ENCODE results near the gene UBTD2. TPM values are rescaled to one million over a fixed set of nuclear protein-coding genes. Genes with fewer than 3 reads are reported as not detected.

The UBTD2 gene
- total and polyA plus RNA-seq, 10 donors: 4.9 to 13.9 (median 8.4) TPM

DNA sequence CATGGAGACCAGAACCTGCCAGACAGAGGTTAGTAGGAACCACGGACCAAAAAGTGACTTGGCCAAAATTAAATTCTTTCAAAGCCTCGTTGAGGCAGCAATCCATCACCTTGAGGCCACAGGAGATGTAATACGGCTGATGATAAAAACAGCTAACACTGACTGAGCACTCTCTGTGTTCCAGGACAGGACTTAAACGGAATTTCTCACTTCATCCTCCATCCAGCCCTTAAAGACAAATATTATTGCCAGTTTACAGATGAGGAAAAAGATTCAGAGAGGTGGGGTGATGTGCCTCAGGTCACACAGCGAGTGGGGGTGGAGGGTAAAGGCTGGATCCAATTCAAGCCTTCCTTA is 120.6 kb downstream of the UBTD2 start:
- TF ChIP-seq, protein P1, sequence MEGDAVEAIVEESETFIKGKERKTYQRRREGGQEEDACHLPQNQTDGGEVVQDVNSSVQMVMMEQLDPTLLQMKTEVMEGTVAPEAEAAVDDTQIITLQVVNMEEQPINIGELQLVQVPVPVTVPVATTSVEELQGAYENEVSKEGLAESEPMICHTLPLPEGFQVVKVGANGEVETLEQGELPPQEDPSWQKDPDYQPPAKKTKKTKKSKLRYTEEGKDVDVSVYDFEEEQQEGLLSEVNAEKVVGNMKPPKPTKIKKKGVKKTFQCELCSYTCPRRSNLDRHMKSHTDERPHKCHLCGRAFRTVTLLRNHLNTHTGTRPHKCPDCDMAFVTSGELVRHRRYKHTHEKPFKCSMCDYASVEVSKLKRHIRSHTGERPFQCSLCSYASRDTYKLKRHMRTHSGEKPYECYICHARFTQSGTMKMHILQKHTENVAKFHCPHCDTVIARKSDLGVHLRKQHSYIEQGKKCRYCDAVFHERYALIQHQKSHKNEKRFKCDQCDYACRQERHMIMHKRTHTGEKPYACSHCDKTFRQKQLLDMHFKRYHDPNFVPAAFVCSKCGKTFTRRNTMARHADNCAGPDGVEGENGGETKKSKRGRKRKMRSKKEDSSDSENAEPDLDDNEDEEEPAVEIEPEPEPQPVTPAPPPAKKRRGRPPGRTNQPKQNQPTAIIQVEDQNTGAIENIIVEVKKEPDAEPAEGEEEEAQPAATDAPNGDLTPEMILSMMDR (IDR thresholded peaks at IDR 0.05 in 8 of 11, conservative IDR thresholded peaks at IDR 0.05 in 3 of 11): no peak
- intact Hi-C loops (cut with DNase I; ENCODE audit: low total_unique reads): no loop called here
- WGBS, 5 donors: 63 to 76% (median 71%) methylated on average over 5 of the region's 5 CpGs
- Histone ChIP-seq H3K27me3 (replicated peaks in 1 of 7) (peaks cover 0 to 38% (median 0%) of the 10 kb centered on the region in 7 donors), H3K4me1 (peaks cover 23 to 100% (median 89%) of the 10 kb centered on the region in 6 donors), H3K9me3 (no peaks in the 10 kb centered on the region), H3K36me3 (peaks cover 0 to 50% (median 2%) of the 10 kb centered on the region in 6 donors), H3K4me3 (no peak overlapping the region), H3K27ac (peak overlapping the region in 2 of 8 donors; percentile 2 to 39)
- DNase-seq: no peak

DNA sequence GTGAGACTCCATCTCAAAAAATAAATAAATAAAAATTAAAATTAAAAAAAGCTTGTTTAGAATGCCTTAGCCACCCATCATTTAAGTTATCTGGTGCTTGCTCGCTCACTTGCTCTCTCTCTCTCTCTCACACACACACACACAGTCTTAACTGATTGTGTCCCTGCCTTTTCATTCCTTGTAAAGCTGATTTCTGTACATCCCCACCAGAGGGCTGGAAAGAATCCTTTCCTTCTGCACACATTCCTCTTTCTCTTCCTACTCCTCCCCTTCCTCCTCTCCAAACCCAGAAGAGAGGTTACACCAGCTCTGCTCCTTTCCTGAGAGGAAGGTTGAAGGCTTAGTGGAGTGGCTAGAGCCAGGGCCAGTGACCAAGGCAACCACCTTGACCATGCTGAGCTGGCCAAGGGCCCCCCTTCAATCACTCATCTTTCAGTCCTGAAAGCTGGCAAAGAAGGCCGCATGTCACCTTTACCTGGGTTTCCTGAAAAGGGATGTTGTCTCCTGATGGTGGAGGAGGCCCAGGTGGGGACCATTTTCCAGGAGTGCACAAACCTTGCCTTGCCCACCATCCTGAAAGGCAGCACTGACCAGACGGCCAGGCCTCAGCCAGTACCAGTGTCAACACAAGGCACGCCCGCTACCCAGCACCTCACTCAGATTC is 121.1 kb downstream of the UBTD2 start:
- H3K9me3 ChIP-seq: no peaks in the 10 kb centered on the region
- H3K4me3 ChIP-seq: no peak overlapping the region
- WGBS, 5 donors: 75 to 92% (median 86%) methylated on average over 2 to 5 of the region's 5 CpGs
- peaks cover 0 to 38% (median 0%) of the 10 kb centered on the region in 7 donors for H3K27me3 ChIP-seq (replicated peaks in 1 of 7)
- intact Hi-C loops (cut with DNase I; ENCODE audit: low total_unique reads): no loop called here
- H3K36me3 ChIP-seq: peaks cover 0 to 53% (median 2%) of the 10 kb centered on the region in 6 donors
- H3K27ac ChIP-seq: peak overlapping the region in 2 of 8 donors; percentile 2 to 39
- TF ChIP-seq POLR2A (IDR thresholded peaks at IDR 0.05) (no peak), POLR2AphosphoS5 (IDR thresholded peaks at IDR 0.05) (no peak)
- TF ChIP-seq, protein P1 (IDR thresholded peaks at IDR 0.05 in 8 of 11, conservative IDR thresholded peaks at IDR 0.05 in 3 of 11): no peak
- H3K4me1 ChIP-seq: peaks cover 23 to 100% (median 88%) of the 10 kb centered on the region in 6 donors
- no peak for DNase-seq

DNA sequence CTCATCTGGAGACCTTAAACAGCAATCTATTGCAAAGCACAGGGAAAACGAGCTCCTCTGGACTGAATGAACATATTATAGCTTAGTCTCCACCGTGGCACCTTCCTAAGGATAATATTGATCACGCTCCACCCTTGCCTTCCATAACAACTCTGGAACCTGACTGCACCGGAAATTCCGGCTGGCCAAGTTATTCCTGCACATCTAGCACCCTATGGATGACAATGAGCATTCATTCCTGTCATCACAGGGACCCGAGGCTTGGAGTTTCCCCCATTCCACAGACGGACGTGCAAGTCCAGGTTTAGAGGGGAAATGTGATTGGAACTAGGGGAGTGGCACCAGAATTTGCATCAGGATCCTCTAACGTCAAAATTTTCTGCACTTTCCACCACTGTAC is 123.1 kb downstream of the UBTD2 start:
- WGBS, 5 donors: 82 to 93% (median 84%) methylated on average over 9 of the region's 9 CpGs

More for the DNA sequence above, 123.1 kb downstream of the UBTD2 start:
- H3K4me3 ChIP-seq: no peak overlapping the region
- peaks cover 29 to 100% (median 93%) of the 10 kb centered on the region in 6 donors for H3K4me1 ChIP-seq
- H3K9me3 ChIP-seq: no peaks in the 10 kb centered on the region
- TF ChIP-seq POLR2A (IDR thresholded peaks at IDR 0.05) (no peak), POLR2AphosphoS5 (IDR thresholded peaks at IDR 0.05) (no peak)
- TF ChIP-seq, protein P1 (IDR thresholded peaks at IDR 0.05 in 8 of 11, conservative IDR thresholded peaks at IDR 0.05 in 3 of 11): no peak
- intact Hi-C loops (cut with DNase I; ENCODE audit: low total_unique reads): no loop called here
- H3K27ac ChIP-seq: peak overlapping the region in 3 of 8 donors; percentile 19 to 41 (median 35)
- DNase-seq: no peak
- peaks cover 0 to 58% (median 14%) of the 10 kb centered on the region in 6 donors for H3K36me3 ChIP-seq
- peaks cover 0 to 38% (median 0%) of the 10 kb centered on the region in 7 donors for H3K27me3 ChIP-seq (replicated peaks in 1 of 7)

Small RNA genes lying within 50 kb of the gene (small RNA-seq; reads per million reads assigned to genes)
- 0 reads per million in 4 donors for gene RF00191

Other genes starting within 250 kb of the UBTD2 start
- 100 to 1,000 TPM; 112 to 290 (median 182) TPM for gene STK10, start 95.5 kb downstream of the UBTD2 start, total RNA-seq
- 10 to 100 TPM; 34.0 to 60.0 (median 55.2) TPM for gene STK10, start 95.5 kb downstream of the UBTD2 start, polyA plus RNA-seq
- gene EFCAB9, start 89.6 kb downstream of the UBTD2 start, total RNA-seq: not detected
- not detected for gene EFCAB9, start 89.6 kb downstream of the UBTD2 start, polyA plus RNA-seq
- gene SH3PXD2B, start 170.8 kb upstream of the UBTD2 start, total RNA-seq: 10 to 100 TPM in 5 of 7 donors, 1 to 10 TPM in 2; 5.2 to 31.8 (median 19.8) TPM
- gene SH3PXD2B, start 170.8 kb upstream of the UBTD2 start, polyA plus RNA-seq: 1 to 10 TPM; 2.0 to 2.7 (median 2.4) TPM